GM18511 (cell line): Measurements from ENCODE around the gene FARS2.

Source experiments
- ATAC-seq: cut with Tn5 transposase; IDR thresholded peaks from one replicate; pipeline ENCODE4 v1.9.1; 2021; ENCODE audit warnings: mild to moderate bottlenecking, moderate library complexity; ENCODE audit not compliant: unreplicated experiment

Gene FARS2

DNA sequence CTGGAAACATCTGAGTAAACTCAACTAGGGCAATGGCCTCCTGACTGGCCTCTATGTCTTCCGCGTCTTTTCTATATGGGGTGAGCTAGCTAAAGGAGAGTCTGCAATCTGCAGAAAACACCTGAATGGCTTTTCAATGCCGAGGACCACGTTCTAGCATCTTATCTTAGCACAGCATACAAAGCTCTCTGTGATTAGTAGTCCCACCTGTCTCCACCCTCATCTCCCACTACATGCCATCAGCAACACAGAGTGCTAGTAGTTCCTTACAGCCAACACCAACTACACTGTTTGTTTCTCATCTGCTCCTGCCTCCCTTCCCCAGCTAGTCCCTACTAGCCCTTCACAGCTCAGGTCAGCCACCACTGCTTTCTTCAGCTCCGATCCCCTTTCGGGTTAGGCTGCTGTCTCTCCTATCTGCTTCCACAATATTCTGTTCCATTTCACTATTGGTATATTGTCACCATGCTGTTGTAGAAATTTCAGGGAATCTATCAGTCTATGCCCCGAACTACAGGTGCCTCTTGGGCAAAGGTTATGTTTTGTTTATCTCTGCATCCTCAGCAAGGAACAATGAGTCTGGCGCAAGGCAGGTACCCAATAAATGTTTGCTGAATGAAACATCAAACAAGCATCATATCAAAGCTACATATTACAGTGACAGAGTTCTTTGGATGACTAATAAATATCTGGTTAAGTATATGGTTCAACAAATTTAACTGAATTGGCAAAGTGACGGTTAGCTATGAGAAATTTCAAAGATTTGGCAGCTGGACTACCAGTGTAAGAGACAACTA is 12.8 kb upstream of the FARS2 start:
- no peak for ATAC-seq

DNA sequence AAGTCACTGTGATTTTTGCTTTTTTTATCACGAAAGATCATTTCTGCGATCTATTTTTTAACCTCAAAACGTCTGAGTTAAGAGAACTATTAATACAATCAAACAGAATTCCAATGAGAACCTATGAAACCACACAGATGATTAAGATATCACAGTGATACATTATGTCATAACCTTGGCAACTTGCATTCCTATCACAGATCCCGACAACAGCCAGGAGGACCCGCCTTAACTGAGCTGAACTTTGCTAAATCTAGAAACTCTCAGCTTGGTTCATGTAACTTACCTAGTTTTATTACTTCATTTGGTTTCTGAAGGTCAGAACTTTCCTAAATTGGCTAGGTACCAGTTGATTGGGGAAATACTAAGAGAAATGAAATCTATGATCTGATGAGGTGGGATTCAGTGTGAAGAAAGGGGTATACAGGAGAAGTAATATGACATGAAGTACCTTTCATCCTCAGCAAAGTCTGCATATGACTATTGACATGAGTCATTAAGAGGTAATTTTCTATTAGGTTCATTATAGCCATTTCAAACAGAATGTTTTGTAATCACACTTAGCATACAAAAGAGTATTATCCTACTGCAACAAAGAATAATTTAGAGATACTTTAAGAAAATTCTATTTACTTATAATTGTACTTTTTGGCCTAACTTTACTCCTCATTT is 11.7 kb upstream of the FARS2 start:
- no peak for ATAC-seq

DNA sequence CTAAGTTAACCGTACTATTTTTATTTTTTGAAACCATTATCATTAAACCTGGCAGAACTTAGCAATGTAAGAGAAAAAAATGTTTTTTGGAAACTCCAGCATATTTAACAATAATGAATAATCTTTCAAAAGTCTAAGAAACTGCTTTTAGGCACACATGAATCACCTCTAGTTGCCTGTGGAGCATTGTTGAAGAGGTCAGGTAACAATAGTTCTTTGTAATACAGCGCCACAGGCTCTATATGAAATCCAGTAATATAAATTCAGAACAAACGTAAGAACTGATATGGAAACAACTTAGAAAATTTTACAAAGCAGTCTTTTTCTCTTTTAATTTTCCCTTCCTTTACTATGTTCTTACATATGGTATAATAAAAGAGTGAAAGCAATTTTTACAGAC is 10.9 kb upstream of the FARS2 start:
- no peak for ATAC-seq

DNA sequence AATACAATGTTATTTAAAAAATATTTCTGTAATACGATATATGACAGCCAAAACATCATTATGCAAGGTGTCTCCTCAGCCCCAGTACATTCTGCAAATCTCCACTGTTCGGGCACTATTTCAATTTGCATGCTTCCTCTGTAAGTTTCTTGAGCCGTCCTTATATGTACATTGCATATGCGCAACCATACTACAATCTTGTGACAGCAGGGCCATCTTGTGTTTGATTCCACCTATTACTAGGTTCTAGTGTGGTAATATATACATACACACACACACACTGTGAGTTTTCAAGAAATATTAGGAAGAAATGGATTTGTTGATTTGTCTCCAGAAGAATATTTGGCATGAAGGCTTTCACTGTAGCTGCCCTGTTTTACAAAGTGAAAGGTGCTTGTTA is 10.4 kb upstream of the FARS2 start:
- ATAC-seq, result no peak

DNA sequence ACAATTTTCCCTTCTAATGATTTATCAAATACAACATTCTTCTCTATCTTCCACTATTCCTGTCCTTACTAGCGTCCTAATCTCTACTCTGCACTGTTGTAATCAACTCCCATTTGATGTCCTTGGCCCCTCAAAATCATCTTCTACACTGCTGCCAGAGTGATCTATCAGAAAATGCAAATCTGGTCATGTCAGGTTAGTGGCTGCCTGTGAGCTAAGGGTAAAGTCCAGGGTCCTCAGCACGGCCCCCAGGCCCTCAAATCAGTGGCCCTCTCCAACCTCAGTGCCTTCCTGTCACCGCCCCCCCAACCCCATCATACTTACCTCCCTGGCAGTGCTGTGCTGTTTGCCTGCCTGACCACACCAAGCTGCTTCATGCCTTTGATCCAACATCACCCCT is 4.4 kb upstream of the FARS2 start:
- ATAC-seq, result no peak

DNA sequence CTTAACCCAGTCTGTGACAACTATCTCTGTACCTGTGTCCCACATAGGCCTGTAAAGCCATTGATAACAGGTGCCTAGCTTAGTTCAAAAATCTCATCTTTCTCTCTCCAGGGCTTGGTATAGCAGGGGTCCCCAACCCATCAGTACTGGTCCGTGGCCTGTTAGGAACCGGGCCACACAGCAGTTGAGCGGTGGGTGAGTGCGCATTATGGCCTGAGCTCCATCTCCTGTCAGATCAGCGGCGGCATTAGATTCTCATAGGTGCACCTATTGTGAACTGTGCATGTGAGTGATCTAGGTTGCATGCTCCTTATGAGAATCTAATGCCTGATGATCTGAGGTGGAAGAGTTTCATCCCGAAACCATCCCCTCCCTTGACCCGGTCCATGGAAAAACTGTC is 3.9 kb upstream of the FARS2 start:
- ATAC-seq, result no peak

DNA sequence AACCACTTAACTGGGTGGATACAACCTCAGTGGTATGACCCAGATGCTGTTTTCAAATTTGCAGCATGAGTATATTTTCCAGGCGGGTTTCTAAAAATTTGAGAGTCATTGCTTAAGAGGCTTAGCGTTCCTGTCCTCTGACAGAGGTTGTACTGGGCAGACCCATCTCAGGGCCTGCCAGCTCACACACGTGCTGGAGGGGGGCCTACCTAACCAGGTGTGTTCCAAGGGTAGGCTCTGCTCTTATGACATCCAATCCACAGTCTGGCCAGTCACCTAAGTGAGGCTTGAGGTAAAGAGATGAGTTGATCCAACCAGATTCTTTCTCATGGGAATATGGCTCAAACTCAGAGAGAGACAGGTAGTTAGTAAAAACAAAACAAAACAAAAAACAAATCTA is 1.9 kb upstream of the FARS2 start:
- ATAC-seq, result no peak

DNA sequence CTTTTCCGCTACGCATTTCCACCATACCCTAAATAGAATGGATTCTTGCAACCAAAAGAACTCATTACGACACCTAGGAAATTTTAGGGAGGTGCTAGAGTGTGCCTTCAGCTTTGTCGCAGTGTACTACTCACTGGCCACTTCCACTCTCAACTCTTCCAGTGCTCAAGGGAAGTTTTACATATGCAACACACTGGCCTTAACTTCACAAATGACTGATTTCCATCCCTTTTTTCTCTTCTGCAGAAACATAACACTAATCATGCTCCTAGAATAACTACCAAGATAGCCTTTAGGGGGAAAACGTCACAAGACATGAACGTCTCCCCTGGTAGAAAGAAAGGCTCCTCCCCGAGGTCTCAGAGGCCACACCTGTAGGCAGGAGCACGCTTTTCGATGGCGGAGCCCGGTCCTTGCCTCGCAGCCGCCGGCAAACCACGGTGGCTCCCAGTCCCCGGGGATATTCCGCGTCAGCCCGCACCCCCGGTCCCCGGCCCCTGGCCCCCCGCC is 1.1 kb upstream of the FARS2 start:
- ATAC-seq, result peak; percentile 74

DNA sequence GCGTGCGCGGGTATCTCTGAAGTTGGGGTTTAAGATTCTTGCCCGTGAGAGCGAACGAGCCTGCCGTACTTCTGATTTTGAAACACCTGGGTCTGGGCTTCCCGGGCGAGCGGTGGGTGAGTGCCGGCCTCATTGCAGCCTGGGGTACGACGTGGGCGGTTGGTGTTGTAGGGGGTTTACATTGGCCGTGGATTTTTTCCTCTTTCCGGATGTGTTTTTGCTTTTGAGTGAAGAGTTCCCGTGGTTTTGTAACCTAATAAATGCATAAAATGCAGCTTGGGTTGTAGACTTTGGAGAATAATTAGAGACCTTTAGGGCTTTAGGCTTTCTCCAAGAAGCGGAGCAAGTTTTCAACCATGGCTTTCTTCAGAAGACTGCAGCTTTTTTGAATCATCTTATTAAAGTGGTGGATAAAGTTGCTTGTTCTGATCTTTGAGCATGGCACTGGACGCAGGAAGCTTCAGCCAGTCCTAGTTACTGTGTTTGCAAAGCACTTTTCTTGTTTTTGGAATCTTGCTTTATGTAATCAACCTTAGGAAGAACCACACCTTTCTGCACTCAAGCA is 314 bp downstream of the FARS2 start:
- ATAC-seq, result no peak

DNA sequence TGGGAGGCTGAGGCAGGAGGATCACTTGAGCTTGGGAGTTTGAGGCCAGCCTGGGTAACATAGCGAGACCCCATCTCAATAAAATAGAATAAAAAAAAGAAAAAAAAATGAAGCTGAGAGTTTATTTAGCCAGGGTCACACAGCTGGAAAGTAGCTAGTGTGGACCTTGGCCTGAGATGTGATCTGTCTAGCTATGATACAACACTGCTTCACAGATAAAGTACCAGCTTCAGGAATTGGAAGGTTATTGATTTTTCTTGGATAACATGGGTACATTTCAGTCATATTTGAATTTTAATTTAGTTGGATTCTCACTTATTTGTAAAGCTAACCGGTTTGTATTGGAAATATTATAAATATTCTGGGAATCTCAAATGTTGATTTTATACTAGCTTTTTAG is 5.1 kb downstream of the FARS2 start:
- no peak for ATAC-seq

DNA sequence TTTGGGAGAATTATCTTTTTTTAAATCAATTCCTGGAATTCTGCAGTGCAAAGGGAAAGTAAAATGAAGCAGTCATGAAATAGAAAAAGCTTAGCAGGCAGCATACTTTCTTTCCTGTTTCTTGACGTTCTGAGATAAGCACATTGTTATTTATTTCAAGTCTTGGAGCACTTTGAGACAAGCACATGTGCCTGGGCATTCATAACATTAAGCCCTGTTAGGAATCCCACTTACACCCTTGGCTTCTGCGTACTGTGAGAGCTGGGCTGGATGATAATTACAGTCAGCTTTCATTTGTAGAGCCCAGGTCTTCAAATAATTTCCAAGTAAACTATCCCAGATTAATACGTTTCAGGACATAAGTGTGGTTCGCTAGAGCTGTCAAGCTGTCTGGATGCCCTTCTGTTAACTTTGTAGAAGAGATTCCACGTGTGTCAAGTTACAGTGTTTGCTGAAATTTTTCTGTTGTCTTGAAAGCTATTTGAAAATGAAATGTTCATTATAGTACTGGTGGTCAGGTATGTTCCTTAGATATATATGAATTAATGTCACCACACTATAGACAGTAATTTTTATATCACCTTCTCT is 8.9 kb downstream of the FARS2 start:
- ATAC-seq, result no peak

DNA sequence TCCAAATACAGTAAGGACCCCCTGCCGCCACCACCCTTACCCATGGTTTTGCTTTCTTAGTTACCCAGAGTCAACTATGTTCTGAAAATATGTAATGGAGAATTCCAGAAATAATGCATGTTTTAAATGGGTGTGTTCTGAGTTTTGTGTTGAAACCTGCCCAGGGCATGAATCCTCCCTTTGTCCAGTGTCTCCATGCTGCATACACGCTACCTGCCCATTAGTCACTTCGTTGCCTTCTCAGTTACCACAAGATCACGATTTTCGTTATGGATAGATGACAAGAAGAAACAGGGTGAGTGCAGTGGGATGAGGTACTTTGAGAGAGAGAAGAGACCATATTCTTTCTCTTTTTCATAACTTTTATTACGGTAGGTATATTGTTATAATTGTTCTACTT is 10.6 kb downstream of the FARS2 start:
- no peak for ATAC-seq

DNA sequence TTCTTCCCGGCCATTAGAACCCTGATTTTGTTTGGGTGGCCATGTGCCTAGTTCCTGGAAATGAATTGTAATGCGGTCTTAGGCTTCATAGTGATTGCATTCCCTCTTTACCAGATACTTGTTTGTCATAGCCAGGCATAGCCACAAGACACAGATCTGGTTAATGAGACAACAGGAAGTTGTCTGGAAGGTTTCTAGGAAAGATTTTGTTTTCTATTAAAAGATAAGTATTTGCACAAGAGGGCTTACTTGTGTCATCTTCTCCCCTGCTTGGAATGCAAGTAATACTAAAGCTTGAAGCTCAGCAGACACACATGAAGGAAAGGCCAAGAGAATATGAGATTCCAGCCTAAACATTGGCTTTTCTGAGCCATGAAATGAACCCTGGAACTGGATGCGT is 12.9 kb downstream of the FARS2 start:
- no peak for ATAC-seq

DNA sequence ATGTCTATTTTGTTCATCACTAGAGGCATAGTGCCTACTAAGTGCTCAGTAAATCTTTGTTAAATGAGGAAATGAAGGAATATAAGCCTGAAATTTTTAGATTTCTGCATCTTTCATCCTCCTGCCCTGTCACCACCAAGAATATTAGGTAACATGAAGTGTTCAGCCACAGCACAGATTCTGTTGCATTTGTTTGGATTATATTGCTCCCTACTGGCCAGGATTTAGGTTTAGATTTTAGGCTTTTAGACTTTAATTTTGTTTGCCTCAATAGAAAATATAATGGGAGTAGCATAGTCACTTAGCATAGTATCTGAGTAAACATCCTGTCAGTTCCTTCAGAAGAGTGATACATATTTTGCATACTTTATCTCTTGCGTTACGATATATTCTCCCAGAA is 14.2 kb downstream of the FARS2 start:
- no peak for ATAC-seq

DNA sequence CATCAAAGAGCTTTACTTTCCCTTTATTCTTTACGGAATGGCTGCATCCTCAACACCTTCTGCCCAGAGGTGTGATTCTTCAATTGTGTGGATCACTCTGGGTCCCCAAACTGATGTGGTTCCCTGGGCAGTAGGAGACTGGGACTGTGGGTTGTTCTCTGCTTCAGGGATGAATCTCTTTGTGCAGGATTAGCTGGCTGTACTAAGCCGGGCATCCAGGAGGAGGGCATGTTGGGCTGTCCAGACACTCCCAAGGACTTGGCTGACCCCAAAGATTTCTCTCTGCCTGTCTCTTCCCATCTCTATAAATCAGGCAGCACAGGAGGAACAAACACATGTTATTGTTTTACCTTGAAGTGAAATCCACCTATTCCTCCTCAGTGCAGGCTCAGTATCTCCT is 15.3 kb downstream of the FARS2 start:
- ATAC-seq, result no peak

DNA sequence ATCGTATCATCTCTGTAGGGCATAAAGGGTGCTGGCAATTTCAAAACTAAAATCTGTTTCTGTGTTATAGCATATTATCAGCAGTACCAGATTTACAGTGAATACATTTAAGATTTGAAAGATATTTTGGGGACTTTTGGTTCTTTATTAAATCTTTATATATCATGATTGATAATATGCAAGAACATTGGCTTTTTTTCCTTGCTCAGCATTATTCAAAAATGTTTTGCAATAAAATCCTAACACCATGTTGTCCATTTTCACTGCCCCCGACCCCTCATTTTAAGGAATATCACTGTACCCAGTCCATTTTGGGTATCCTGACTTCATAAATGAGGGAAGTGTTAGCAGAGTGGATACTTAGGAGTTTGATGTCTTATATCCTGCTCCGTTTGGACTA is 16.3 kb downstream of the FARS2 start:
- ATAC-seq, result no peak

DNA sequence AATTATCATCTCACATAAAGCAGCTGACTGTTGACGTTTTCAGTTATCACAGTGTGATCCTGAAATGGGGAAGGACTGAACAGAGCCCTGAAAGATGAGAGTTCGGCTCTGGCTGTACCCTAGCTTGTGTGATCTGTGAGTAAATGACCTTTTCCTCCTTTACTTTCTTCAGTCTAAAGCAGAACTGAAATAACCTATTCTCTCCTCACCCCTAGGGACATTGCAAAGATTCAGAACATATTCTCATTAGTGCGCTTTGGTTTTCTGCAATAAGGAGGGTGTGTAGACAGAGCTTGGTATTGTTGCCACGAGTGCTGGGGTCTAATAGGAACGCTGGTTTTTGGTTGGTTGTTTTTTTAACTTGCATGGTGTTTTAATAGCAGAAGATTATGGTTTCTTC is 16.7 kb downstream of the FARS2 start:
- ATAC-seq, result peak; percentile 85

DNA sequence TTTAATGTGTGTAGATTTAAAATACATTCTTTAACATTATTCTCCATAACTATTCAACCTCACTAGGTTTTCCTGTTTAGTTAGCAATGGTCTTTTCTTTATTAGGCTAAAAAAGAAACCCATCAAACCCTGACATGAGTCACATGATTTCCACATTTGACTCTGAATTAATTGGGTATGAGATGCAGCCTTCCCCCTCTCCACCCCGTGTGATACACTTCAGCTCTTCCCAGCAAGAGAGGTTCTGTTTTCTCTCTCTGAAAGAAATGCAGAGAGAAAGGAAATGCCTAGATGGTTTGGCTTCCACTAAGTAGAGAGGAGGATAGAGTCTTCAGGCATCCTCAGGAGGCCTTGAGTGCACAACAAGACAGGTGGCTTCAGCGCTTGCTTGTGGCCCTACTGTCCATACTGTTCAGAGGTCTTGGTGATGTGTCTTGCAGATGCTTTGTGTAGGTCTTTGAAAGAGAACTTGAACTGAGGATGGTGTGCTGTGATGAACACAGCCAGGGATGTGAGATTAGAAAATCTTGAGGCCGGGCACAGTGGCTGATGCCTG is 17.3 kb downstream of the FARS2 start:
- ATAC-seq, result no peak

DNA sequence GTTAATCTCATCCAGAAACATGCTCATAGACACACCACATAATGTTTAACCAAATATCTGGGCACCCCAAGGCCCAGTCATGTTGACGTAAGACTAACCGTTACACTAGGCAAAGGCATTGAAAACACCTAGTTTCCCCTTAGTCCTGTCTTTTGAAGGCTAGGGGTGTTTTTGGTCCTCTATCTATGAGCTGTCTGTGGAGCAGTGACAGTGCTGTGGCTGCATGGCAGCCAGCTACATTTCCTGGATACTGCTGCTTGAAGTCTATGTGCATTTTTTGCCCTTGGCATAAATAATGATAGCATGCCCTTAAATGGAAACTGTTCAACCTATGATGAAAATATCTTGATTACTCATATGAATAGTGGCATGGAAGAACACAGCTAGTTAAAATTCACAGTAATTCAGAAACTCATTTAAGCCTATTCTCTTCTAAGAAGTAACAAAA is 18.6 kb downstream of the FARS2 start:
- ATAC-seq, result peak; percentile 39

DNA sequence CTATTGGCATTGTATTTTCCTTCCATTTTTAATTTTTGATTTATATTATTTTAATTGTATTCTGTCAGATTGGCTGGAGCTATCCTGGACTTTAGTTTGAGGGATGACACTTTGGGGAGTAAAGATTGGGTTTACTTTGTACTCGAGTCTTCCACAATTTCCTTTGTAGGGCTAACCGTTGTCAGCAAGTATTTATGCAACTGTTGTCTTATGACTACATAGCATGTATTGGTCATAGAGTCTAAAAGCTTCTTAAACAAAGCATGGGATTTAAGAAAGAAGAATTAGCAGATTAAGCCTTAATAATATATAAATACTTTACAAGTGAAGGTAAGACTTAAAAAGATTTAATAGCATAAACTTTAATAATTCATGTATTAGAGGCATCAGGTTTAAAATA is 19.6 kb downstream of the FARS2 start:
- ATAC-seq, result no peak

DNA sequence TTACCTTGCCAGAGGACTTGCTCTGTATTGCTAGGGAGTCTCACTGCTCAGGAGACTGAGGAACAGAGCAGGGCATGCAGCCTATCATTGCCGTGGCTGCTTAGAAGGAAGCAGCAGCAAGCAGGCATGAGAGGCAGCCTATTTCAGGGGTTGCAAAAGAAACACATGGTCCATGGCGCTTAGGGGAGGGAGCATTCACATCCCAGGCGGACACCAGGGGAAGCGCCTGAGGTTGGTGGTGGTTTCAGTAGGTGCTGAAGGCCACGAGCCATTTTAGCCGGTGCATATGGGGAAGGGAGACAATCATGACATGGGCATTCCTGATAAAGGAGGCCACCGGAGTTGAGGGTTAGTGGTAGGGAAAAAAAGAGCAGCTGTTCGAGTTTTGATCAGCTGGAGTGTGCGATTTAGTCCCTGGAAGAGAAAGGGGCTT is 20.9 kb downstream of the FARS2 start:
- no peak for ATAC-seq
